ENCODE measurements around the gene P3H2. TPM values are rescaled to one million over a fixed set of nuclear protein-coding genes. Genes with fewer than 3 reads are reported as not detected.
A peak's percentile ranks its signal among the peaks of the same experiment; 100 is the strongest.

The P3H2 gene
- total RNA-seq, 2 donors from 2014 or later = 285 to 322 TPM

DNA sequence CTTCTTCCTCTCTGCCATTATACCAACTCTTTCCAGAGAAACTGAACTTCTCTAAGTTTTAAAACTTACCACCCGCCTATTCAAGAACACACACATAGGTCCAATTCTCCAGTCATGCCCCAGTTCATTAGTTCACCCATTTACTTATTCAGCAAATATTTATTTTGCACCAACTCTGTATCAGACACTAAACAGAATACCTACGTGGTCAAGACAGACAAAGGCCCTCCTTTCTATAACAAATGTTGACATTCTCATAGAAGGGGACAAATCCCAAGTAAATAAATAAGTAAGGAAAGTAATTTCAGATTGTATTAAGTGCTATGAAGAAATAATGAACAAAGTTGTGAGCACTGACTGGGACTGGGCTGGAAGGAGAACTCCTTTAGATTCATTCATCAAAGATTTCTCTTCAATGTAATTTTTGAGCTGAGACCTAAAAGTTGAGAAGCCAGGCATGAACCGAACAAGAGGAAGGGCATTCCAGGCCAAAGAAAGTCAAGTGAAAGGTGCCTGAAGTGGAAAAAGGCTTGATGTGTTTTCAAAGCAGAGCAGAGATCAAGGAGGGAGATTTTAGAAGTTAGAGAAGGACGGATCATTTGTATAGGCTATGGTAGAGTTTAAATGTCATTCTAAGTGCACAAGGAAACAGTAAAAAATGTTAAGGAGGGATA is 120.4 kb downstream of the P3H2 start:
- Mint-ChIP-seq H3K9me3 (no peaks in the 10 kb centered on the region), H3K27ac (no peak overlapping the region), H3K27me3 (ENCODE audit: insufficient read depth) (no peaks in the 10 kb centered on the region), H3K36me3 (ENCODE audit: low read depth) (peaks cover 22% of the 10 kb centered on the region), H3K4me3 (no peak overlapping the region), H3K4me1 (peaks cover 16% of the 10 kb centered on the region)
- Histone ChIP-seq H3K4me3 (ENCODE audit: low read length) (no peak overlapping the region), H3K9ac (ENCODE audit: extremely low read depth, low read length, poor library complexity, severe bottlenecking) (no peak overlapping the region), H3K27me3 (ENCODE audit: control insufficient read depth, insufficient read depth, low read length, poor library complexity, severe bottlenecking) (no peaks in the 10 kb centered on the region), H3K4me1 (ENCODE audit: control insufficient read depth, insufficient read depth, low read length) (no peaks in the 10 kb centered on the region), H3K36me3 (ENCODE audit: control insufficient read depth, insufficient read depth, low read length) (peaks cover 64% of the 10 kb centered on the region), H3K27ac (ENCODE audit: low read depth, low read length) (no peak overlapping the region), H3K9me3 (ENCODE audit: control insufficient read depth, low read length) (no peaks in the 10 kb centered on the region)
- no peak for DNase-seq
- 82 to 91% methylated on average over 1 to 4 of the region's 4 CpGs for WGBS, 2 experiments (ENCODE audit: insufficient coverage in 1 of 2, insufficient read length in 1 of 2)
- TF ChIP-seq, protein P1, sequence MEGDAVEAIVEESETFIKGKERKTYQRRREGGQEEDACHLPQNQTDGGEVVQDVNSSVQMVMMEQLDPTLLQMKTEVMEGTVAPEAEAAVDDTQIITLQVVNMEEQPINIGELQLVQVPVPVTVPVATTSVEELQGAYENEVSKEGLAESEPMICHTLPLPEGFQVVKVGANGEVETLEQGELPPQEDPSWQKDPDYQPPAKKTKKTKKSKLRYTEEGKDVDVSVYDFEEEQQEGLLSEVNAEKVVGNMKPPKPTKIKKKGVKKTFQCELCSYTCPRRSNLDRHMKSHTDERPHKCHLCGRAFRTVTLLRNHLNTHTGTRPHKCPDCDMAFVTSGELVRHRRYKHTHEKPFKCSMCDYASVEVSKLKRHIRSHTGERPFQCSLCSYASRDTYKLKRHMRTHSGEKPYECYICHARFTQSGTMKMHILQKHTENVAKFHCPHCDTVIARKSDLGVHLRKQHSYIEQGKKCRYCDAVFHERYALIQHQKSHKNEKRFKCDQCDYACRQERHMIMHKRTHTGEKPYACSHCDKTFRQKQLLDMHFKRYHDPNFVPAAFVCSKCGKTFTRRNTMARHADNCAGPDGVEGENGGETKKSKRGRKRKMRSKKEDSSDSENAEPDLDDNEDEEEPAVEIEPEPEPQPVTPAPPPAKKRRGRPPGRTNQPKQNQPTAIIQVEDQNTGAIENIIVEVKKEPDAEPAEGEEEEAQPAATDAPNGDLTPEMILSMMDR (conservative IDR thresholded peaks at IDR 0.05) = no peak

DNA sequence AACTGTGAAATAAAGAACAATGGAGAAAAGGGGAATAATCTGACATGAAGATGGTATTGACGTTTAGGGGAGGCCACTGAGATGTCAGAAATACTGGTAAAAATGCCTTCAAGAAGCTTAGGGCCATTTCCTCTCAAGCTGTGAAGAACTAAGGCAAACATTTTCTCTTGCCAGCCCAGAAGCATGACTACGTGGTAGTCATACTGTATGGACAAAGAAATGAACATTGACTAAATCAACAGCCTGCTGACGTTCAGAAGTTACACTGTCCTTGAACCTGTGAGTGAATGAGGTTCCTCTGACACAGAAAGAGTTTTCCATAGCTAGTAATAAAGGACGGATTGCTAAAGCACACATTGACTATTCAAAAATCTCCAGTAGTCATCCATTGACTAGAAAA is 121.0 kb downstream of the P3H2 start:
- H3K9me3 Mint-ChIP-seq = no peaks in the 10 kb centered on the region
- no peaks in the 10 kb centered on the region for H3K27me3 Mint-ChIP-seq (ENCODE audit: insufficient read depth)
- no peak overlapping the region for H3K4me3 Mint-ChIP-seq
- 76 to 88% methylated on average over 3 to 4 of the region's 4 CpGs for WGBS, 2 experiments (ENCODE audit: insufficient coverage in 1 of 2, insufficient read length in 1 of 2)
- Histone ChIP-seq H3K4me3 (ENCODE audit: low read length) (no peak overlapping the region), H3K9me3 (ENCODE audit: control insufficient read depth, low read length) (no peaks in the 10 kb centered on the region), H3K27me3 (ENCODE audit: control insufficient read depth, insufficient read depth, low read length, poor library complexity, severe bottlenecking) (no peaks in the 10 kb centered on the region), H3K27ac (ENCODE audit: low read depth, low read length) (no peak overlapping the region), H3K4me1 (ENCODE audit: control insufficient read depth, insufficient read depth, low read length) (no peaks in the 10 kb centered on the region), H3K9ac (ENCODE audit: extremely low read depth, low read length, poor library complexity, severe bottlenecking) (no peak overlapping the region), H3K36me3 (ENCODE audit: control insufficient read depth, insufficient read depth, low read length) (peaks cover 63% of the 10 kb centered on the region)
- H3K4me1 Mint-ChIP-seq = peaks cover 19% of the 10 kb centered on the region
- peaks cover 26% of the 10 kb centered on the region for H3K36me3 Mint-ChIP-seq (ENCODE audit: low read depth)
- DNase-seq = no peak
- TF ChIP-seq, protein P1 (conservative IDR thresholded peaks at IDR 0.05) = no peak
- H3K27ac Mint-ChIP-seq = no peak overlapping the region

DNA sequence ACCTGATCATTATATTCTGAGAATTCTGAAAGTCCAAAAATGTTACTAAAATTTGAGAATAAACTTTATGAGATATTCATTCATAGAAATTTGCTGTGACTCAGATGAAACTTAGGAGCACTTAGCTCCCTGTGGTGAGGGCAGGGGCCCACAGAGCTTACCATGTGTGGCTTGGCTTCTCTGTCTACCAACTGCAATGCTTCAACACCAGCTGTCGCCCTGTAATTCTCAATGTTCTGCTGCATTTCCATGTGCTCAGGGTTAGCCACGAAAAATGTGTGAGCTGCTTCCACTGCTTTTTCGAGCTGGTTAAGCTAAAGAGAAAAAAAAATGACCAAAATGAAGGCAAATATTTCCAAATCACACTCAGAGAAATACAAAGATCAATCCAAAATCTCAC is 125.6 kb downstream of the P3H2 start:
- H3K9ac ChIP-seq (ENCODE audit: extremely low read depth, low read length, poor library complexity, severe bottlenecking) = no peak overlapping the region
- no peaks in the 10 kb centered on the region for H3K9me3 Mint-ChIP-seq
- H3K4me3 ChIP-seq (ENCODE audit: low read length) = no peak overlapping the region
- peak; percentile 65 for DNase-seq
- H3K27me3 ChIP-seq (ENCODE audit: control insufficient read depth, insufficient read depth, low read length, poor library complexity, severe bottlenecking) = no peaks in the 10 kb centered on the region
- peaks cover 43% of the 10 kb centered on the region for H3K36me3 Mint-ChIP-seq (ENCODE audit: low read depth)
- H3K27ac Mint-ChIP-seq = peak overlapping the region; percentile 80
- 69% methylated on average over 3 of the region's 3 CpGs; no CpG with 5 or more reads in 1 of the 2 experiments for WGBS, 2 experiments (ENCODE audit: insufficient coverage in 1 of 2, insufficient read length in 1 of 2)
- peaks cover 97% of the 10 kb centered on the region for H3K36me3 ChIP-seq (ENCODE audit: control insufficient read depth, insufficient read depth, low read length)
- H3K4me1 Mint-ChIP-seq = peaks cover 15% of the 10 kb centered on the region
- TF ChIP-seq, protein P1 (conservative IDR thresholded peaks at IDR 0.05) = no peak
- no peaks in the 10 kb centered on the region for H3K27me3 Mint-ChIP-seq (ENCODE audit: insufficient read depth)
- no peaks in the 10 kb centered on the region for H3K9me3 ChIP-seq (ENCODE audit: control insufficient read depth, low read length)
- no peaks in the 10 kb centered on the region for H3K4me1 ChIP-seq (ENCODE audit: control insufficient read depth, insufficient read depth, low read length)
- H3K4me3 Mint-ChIP-seq = no peak overlapping the region
- no peak overlapping the region for H3K27ac ChIP-seq (ENCODE audit: low read depth, low read length)

All from endodermal cell (in vitro differentiated cells).